HG02938 (cell line): ENCODE data around the gene RSRC1.
"Not testable (repeated sequence)": the region's sequence is repeated elsewhere in the genome, so short reads cannot be mapped to it uniquely, and the experiment has no call there.

Source experiments
- ATAC-seq: cut with Tn5 transposase; IDR thresholded peaks from one replicate; pipeline ENCODE4 v1.9.1; 2021; ENCODE audit warnings: mild to moderate bottlenecking, moderate library complexity; ENCODE audit not compliant: unreplicated experiment

The RSRC1 gene

GRCh38 chr3:158220575-158220974 lies 110.7 kb downstream of the RSRC1 start:
- ATAC-seq: no peak

- ATAC-seq: no peak
Observed at GRCh38 chr3:158221426-158221825, 111.5 kb downstream of the RSRC1 start.

- no peak for ATAC-seq
Observed at GRCh38 chr3:158226429-158226828, 116.5 kb downstream of the RSRC1 start.

- ATAC-seq: not testable (repeated sequence)
Observed at GRCh38 chr3:158228942-158229341, 119.1 kb downstream of the RSRC1 start.

GRCh38 chr3:158233791-158234190 lies 123.9 kb downstream of the RSRC1 start:
- no peak for ATAC-seq

- ATAC-seq: no peak
Observed at GRCh38 chr3:158244274-158244673, 134.4 kb downstream of the RSRC1 start.

- no peak for ATAC-seq
Observed at GRCh38 chr3:158247288-158247687, 137.4 kb downstream of the RSRC1 start.

- ATAC-seq: peak; percentile 38
Observed at GRCh38 chr3:158248261-158248660, 138.4 kb downstream of the RSRC1 start.

GRCh38 chr3:158249183-158249582 lies 139.3 kb downstream of the RSRC1 start:
- peak; percentile 71 for ATAC-seq

GRCh38 chr3:158258619-158259018 lies 148.7 kb downstream of the RSRC1 start:
- no peak for ATAC-seq

- ATAC-seq: no peak
Observed at GRCh38 chr3:158260392-158260791, 150.5 kb downstream of the RSRC1 start.

- ATAC-seq: no peak
Observed at GRCh38 chr3:158261371-158261991, 151.6 kb downstream of the RSRC1 start.

GRCh38 chr3:158264894-158265293 lies 155.0 kb downstream of the RSRC1 start:
- no peak for ATAC-seq

- no peak for ATAC-seq
Observed at GRCh38 chr3:158267015-158267414, 157.1 kb downstream of the RSRC1 start.

GRCh38 chr3:158269942-158270341 lies 160.1 kb downstream of the RSRC1 start:
- ATAC-seq: no peak

GRCh38 chr3:158272081-158272480 lies 162.2 kb downstream of the RSRC1 start:
- ATAC-seq: no peak

- no peak for ATAC-seq
Observed at GRCh38 chr3:158273656-158274055, 163.8 kb downstream of the RSRC1 start.

GRCh38 chr3:158278187-158278586 lies 168.3 kb downstream of the RSRC1 start:
- no peak for ATAC-seq

GRCh38 chr3:158279609-158280008 lies 169.7 kb downstream of the RSRC1 start:
- no peak for ATAC-seq

GRCh38 chr3:158295771-158296170 lies 185.9 kb downstream of the RSRC1 start:
- ATAC-seq: no peak

GRCh38 chr3:158297940-158298339 lies 188.1 kb downstream of the RSRC1 start:
- no peak for ATAC-seq

- ATAC-seq: no peak
Observed at GRCh38 chr3:158308236-158308928, 198.5 kb downstream of the RSRC1 start.
